ENCODE data around the gene IRAK1. TPM values are rescaled to one million over a fixed set of nuclear protein-coding genes. Genes with fewer than 3 reads are reported as not detected.

The IRAK1 gene
- total and polyA plus RNA-seq, 2 of the 8 experiments (the other 6 are each of a cell fraction or from before 2014, with no cell fraction given), result 26.6 to 41.7 TPM

DNA sequence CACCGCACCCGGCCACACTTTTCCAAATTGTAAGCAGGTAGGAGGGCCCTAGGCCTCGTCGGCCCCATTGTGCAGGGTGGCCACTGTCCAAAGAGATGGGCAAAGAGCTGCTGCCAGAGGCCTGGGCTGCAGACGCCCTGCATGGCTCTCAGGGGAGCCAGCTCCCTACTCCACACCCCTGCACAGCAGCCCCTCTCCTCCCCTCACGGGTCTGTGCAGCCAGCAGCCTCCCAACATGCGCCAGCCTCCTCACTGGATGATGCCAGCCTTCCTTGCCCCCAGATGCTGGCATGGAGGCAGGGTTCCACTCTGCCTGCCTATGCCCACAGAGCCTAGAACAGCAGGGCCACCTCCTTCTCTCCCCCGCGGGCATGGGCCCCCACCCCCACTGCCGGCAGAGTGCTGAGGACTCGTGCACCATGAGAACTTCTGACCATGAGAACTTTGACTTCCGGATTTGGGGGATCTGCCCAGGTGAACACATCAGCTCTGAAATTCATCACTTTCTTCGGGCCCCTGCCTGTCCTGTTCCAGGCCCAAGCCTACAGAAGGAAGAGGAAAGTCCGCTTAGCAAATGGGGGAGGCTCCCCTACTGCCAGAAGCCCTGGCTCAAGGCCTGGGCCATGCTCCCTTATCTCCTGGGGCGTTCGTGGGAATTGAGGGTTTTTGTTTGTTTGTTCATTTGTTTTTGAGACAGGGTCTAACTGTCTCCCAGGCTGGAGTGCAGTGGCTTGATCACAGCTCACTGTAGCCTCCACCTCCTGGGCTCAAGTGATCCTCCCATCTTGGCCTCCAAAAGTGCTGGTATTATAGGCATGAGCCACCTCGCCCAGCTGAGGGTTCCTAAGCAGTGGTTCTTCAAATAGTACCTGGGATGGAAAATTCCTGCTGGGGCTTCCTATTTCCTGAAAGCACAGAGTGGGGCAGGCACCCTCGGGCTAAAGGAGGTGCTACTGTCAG lies 8.0 kb downstream of the IRAK1 start:
- no peak overlapping the region for H2BK5ac ChIP-seq (ENCODE audit: low read depth, low read length)
- H3K79me2 ChIP-seq (ENCODE audit: control insufficient read depth in 1 of 2, insufficient read depth in 2 of 2, low read length in 2 of 2), result no peaks in the 10 kb centered on the region
- ChIA-PET POLR2A (ENCODE audit: partially characterized antibody) (interaction anchor here (0.9 to 2.9 kb wide), 6 partner anchors 10 to 83 kb away, joined by 3 to 15 read pairs (median 4); partner anchors contain the start of gene HCFC1), CTCF (ENCODE audit: partially characterized antibody) (interaction anchor here (1.0 to 4.1 kb wide), 4 partner anchors 15 to 50 kb away, joined by 4 to 29 read pairs (median 4); no protein-coding TSS in a partner anchor)
- no peak overlapping the region for H3K4me3 ChIP-seq (ENCODE audit: extremely low read depth in 1 of 4, insufficient read depth in 2 of 4, low read depth in 3 of 4, low read length in 4 of 4)
- no peak overlapping the region for H3K18ac ChIP-seq (ENCODE audit: extremely low read depth, low read length)
- no peak overlapping the region for H2BK120ac ChIP-seq (replicated peaks; ENCODE audit: low read depth, low read length)
- H4K8ac ChIP-seq (ENCODE audit: extremely low read depth, insufficient read depth, low read length), result no peak overlapping the region
- H2BK20ac ChIP-seq (ENCODE audit: low read length), result no peak overlapping the region
- H2AK5ac ChIP-seq (ENCODE audit: low read depth, low read length), result no peak overlapping the region
- no peaks in the 10 kb centered on the region for H4K20me1 ChIP-seq (replicated peaks in 1 of 2; ENCODE audit: control insufficient read depth in 1 of 2, insufficient read depth in 2 of 2, low read length in 2 of 2)
- FAIRE-seq (peak; percentile 7), DNase-seq (ENCODE audit: low read depth in 1 of 2, low spot score in 2 of 2) (no peak)
- no peaks in the 10 kb centered on the region for H3K9me3 ChIP-seq (ENCODE audit: insufficient read depth in 2 of 2, low read depth in 1 of 2, low read length in 1 of 2)
- H3K27ac ChIP-seq (ENCODE audit: low read depth, low read length), result no peak overlapping the region
- H2BK12ac ChIP-seq (ENCODE audit: low read depth, low read length), result no peak overlapping the region
- H3K4me1 ChIP-seq (replicated peaks in 1 of 4; ENCODE audit: control insufficient read depth in 3 of 4, insufficient read depth in 4 of 4, low read length in 3 of 4), result peaks cover 0 to 7% (median 3%) of the 10 kb centered on the region in 4 experiments; a peak in 2 of 7 replicates
- no peaks in the 10 kb centered on the region for H3K23me2 ChIP-seq (ENCODE audit: low read depth, low read length)
- H4K5ac ChIP-seq (ENCODE audit: insufficient read length, low read depth, low read length), result no peak overlapping the region
- H3K4me2 ChIP-seq (ENCODE audit: insufficient read depth in 1 of 2, low read depth in 2 of 2, low read length in 2 of 2), result no peak overlapping the region
- no peaks in the 10 kb centered on the region for H3K79me1 ChIP-seq (ENCODE audit: low read depth, low read length)
- 93% methylated on average over 9 of the region's 18 CpGs; no CpG with 5 or more reads in 1 of the 2 experiments for WGBS, 2 experiments (ENCODE audit: extremely low coverage in 1 of 2, insufficient coverage in 1 of 2, insufficient read length in 1 of 2, insufficient replicate concordance in 2 of 2, low coverage in 1 of 2, low lambda C conversion rate in 2 of 2, missing lambda C conversion rate in 1 of 2)
- H2AFZ ChIP-seq (ENCODE audit: low read length), result no peak overlapping the region
- no peak overlapping the region for H3K23ac ChIP-seq (ENCODE audit: insufficient read length)
- H3K27me3 ChIP-seq (replicated peaks in 1 of 4; ENCODE audit: control insufficient read depth in 3 of 4, extremely low read depth in 1 of 4, insufficient read depth in 3 of 4, low read length in 3 of 4), result no peaks in the 10 kb centered on the region
- H4K91ac ChIP-seq (replicated peaks; ENCODE audit: insufficient read length, low read length), result no peak overlapping the region
- H3K14ac ChIP-seq (ENCODE audit: insufficient read length), result no peak overlapping the region
- H3K9ac ChIP-seq (replicated peaks in 1 of 4; ENCODE audit: extremely low read depth in 1 of 4, low read depth in 3 of 4, low read length in 3 of 4), result no peak overlapping the region
- no peak for TF ChIP-seq RFX5 (IDR thresholded peaks at IDR 0.05; ENCODE audit: borderline replicate concordance, low read depth, low read length)
- TF ChIP-seq POLR2AphosphoS5 (IDR thresholded peaks at IDR 0.05; ENCODE audit: low read depth, low read length), result no peak
- TF ChIP-seq, protein P1, sequence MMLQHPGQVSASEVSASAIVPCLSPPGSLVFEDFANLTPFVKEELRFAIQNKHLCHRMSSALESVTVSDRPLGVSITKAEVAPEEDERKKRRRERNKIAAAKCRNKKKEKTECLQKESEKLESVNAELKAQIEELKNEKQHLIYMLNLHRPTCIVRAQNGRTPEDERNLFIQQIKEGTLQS (IDR thresholded peaks at IDR 0.05; ENCODE audit: insufficient read depth, low read depth, low read length), result no peak
- TF ChIP-seq ASH2L (IDR thresholded peaks at IDR 0.05; ENCODE audit: low read length), result no peak
- TF ChIP-seq TAF1 (IDR thresholded peaks at IDR 0.05; ENCODE audit: low read depth, low read length), result no peak
- no peak for TF ChIP-seq SRF (IDR thresholded peaks at IDR 0.05; ENCODE audit: low read depth, low read length)
- TF ChIP-seq KDM4A (IDR thresholded peaks at IDR 0.05; ENCODE audit: low read depth, low read length, severe bottlenecking), result no peak
- TF ChIP-seq TBP (IDR thresholded peaks at IDR 0.05; ENCODE audit: low read depth, low read length), result no peak
- no peak for TF ChIP-seq SP1 (IDR thresholded peaks at IDR 0.05; ENCODE audit: low read depth, low read length)
- TF ChIP-seq KDM1A (IDR thresholded peaks at IDR 0.05; ENCODE audit: borderline replicate concordance, low read length), result no peak
- no peak for TF ChIP-seq KDM5A (IDR thresholded peaks at IDR 0.05; ENCODE audit: low read length)
- H3K4ac ChIP-seq (replicated peaks; ENCODE audit: insufficient read length, low read depth, low read length), result no peak overlapping the region
- H2BK15ac ChIP-seq (ENCODE audit: low read length), result no peak overlapping the region
- no peak overlapping the region for H3K56ac ChIP-seq (replicated peaks; ENCODE audit: insufficient read length, low read depth, low read length)
- H3K36me3 ChIP-seq (ENCODE audit: control insufficient read depth in 2 of 4, insufficient read depth in 4 of 4, low read length in 3 of 4), result peaks cover 0 to 5% (median 4%) of the 10 kb centered on the region in 4 experiments; a peak in 3 of 8 replicates
